Neural crest cell (in vitro differentiated cells): ENCODE data around the gene CDK19. TPM values are rescaled to one million over a fixed set of nuclear protein-coding genes. Genes with fewer than 3 reads are reported as not detected.
"Not testable (repeated sequence)": the region's sequence is repeated elsewhere in the genome, so short reads cannot be mapped to it uniquely, and the experiment has no call there.

ENCODE experiments used
- DNase-seq: peaks from one replicate; pipeline ENCODE4 v3.0.0; 2021; ENCODE audit warnings: low read depth, mixed read lengths, low spot score
- H3K27ac Mint-ChIP-seq: one replicate; pipeline ENCODE4 v1.8.0; 2021; ENCODE audit warnings: mild to moderate bottlenecking, mixed read lengths; ENCODE audit not compliant: unreplicated experiment
- H3K27me3 Mint-ChIP-seq: 2 replicates; pipeline ENCODE4 v1.8.0; 2021; ENCODE audit warnings: low read depth, mild to moderate bottlenecking, mixed read lengths
- H3K36me3 Mint-ChIP-seq: 2 replicates; pipeline ENCODE4 v1.8.0; 2021; ENCODE audit warnings: low read depth, mild to moderate bottlenecking, mixed read lengths
- H3K4me1 Mint-ChIP-seq: 2 replicates; pipeline ENCODE4 v1.8.0; 2021; ENCODE audit warnings: mixed read lengths
- H3K4me3 Mint-ChIP-seq: one replicate; pipeline ENCODE4 v1.8.0; 2021; ENCODE audit warnings: mild to moderate bottlenecking, mixed read lengths
- H3K9me3 Mint-ChIP-seq: 2 replicates; pipeline ENCODE4 v1.8.0; 2021; ENCODE audit warnings: mixed read lengths
- total RNA-seq: library from RNA; stranded (reverse); gene quantifications from 2 replicates; pipeline ENCODE4 v1.2.1, GENCODE V29; 2021
- TF ChIP-seq, protein P1 (sequence below): fragments of 200-600 bp; sonication (generic); conservative IDR thresholded peaks from 2 replicates; pipeline ENCODE4 v1.5.0; 2021; ENCODE audit warnings: antibody characterized with exemption, mild to moderate bottlenecking

The CDK19 gene
- total RNA-seq, 1 donor from 2014 or later, result 24.4 TPM

DNA sequence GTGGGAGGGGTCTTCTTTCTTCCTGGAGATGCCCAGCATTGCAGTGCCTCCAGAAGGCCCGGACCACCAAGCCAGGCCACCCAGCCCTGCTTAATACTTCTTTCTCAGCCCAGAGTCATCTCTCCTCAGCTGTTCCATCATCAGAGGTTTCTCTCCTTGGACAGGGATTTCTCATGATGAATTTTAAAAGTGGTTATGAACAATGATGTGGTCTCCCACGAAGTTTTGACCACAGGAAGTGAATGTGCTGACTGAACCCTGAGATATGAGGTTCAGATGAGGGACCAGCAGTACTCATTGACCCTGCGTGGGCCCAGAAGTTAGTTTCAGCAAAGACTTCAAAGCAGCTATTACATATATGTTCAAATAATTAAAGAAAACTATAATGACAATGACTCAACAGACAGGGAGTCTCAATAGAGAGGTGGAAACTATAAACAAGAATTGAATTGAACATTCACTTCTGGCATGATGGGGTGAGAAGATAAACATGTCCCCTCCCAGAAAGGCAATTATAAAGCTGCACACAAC is 224.4 kb downstream of the CDK19 start:
- Mint-ChIP-seq H3K4me1 (peaks cover 9% of the 10 kb centered on the region), H3K27me3 (no peaks in the 10 kb centered on the region), H3K27ac (no peak overlapping the region), H3K36me3 (no peaks in the 10 kb centered on the region), H3K4me3 (no peak overlapping the region), H3K9me3 (peaks cover 2% of the 10 kb centered on the region)
- DNase-seq, result no peak
- TF ChIP-seq, protein P1, sequence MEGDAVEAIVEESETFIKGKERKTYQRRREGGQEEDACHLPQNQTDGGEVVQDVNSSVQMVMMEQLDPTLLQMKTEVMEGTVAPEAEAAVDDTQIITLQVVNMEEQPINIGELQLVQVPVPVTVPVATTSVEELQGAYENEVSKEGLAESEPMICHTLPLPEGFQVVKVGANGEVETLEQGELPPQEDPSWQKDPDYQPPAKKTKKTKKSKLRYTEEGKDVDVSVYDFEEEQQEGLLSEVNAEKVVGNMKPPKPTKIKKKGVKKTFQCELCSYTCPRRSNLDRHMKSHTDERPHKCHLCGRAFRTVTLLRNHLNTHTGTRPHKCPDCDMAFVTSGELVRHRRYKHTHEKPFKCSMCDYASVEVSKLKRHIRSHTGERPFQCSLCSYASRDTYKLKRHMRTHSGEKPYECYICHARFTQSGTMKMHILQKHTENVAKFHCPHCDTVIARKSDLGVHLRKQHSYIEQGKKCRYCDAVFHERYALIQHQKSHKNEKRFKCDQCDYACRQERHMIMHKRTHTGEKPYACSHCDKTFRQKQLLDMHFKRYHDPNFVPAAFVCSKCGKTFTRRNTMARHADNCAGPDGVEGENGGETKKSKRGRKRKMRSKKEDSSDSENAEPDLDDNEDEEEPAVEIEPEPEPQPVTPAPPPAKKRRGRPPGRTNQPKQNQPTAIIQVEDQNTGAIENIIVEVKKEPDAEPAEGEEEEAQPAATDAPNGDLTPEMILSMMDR, result no peak

DNA sequence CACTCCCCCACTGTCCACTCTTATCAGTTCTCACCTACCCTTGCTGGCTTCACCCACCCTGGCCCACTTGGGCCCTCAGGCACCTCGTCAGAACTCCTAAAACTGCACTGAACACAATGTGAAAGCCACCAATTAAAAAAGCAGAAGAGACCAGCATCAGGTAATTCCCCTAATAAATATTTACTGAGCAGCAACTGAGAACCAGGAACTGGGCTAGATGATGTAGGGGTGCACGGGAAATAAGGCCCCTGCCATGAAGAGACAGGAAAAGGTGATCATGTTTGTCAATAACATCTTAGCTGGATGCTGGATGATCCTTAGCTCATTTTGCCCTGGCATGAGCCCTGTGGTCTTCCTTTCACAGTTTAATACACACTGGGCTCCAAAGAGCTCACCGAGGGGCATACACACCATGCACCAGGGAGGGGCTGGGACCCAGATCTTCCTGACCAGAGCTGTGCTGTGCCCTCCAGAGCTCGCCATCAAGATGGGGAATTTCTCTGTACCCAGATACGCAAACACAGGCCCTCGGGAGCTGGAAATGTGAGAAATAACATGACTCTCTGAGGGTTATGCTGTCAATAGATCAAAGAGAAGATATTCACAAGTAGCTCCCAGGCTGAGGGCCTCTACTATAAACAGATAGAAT is 225.3 kb downstream of the CDK19 start:
- Mint-ChIP-seq H3K4me1 (peaks cover 9% of the 10 kb centered on the region), H3K27ac (no peak overlapping the region), H3K4me3 (no peak overlapping the region), H3K36me3 (no peaks in the 10 kb centered on the region), H3K9me3 (peaks cover 2% of the 10 kb centered on the region), H3K27me3 (no peaks in the 10 kb centered on the region)
- no peak for DNase-seq
- TF ChIP-seq, protein P1, result no peak

DNA sequence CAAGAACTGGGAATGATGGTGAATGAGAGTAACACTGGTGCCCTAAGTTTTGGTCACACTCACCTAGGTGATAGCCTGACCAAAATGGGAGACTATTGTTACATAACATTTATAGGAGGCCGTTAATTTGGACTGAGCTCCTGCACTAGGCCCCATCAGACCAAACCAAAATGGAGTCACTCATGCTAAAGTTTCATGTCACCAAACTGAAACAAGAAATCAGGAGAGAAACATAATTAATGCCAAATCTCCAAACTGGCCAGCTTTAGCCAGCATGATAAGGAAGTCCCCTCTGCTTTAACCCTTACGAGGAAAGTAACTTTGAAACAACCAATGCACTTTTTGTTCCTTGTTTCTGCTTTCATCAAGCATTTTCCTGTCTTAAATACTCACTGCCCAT is 227.9 kb downstream of the CDK19 start:
- Mint-ChIP-seq H3K27ac (no peak overlapping the region), H3K4me3 (no peak overlapping the region), H3K9me3 (no peaks in the 10 kb centered on the region), H3K27me3 (no peaks in the 10 kb centered on the region), H3K36me3 (no peaks in the 10 kb centered on the region), H3K4me1 (peaks cover 4% of the 10 kb centered on the region)
- DNase-seq, result no peak
- TF ChIP-seq, protein P1, result no peak

DNA sequence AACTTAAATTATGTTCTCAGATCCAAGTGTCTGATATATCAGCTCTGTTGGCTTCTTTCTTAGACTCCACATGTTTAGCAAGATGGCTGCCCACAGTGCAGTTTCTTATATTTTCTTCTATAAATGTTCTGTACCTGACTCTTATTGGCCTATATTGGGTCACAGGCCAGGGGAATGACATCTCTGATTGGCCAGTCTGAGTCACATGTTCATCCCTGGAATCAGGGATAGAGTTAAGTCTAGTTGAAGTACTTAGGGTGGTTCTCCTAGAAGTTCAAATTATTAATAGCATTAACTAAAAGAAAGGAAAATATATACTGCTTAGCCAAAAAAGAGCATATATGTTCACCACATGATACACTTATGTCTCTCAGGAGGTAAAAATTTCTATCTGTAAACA is 233.6 kb downstream of the CDK19 start:
- Mint-ChIP-seq H3K27me3 (no peaks in the 10 kb centered on the region), H3K4me3 (no peak overlapping the region), H3K4me1 (no peaks in the 10 kb centered on the region), H3K9me3 (peaks cover 12% of the 10 kb centered on the region), H3K36me3 (peaks cover 8% of the 10 kb centered on the region), H3K27ac (no peak overlapping the region)
- TF ChIP-seq, protein P1, result no peak
- DNase-seq, result no peak

DNA sequence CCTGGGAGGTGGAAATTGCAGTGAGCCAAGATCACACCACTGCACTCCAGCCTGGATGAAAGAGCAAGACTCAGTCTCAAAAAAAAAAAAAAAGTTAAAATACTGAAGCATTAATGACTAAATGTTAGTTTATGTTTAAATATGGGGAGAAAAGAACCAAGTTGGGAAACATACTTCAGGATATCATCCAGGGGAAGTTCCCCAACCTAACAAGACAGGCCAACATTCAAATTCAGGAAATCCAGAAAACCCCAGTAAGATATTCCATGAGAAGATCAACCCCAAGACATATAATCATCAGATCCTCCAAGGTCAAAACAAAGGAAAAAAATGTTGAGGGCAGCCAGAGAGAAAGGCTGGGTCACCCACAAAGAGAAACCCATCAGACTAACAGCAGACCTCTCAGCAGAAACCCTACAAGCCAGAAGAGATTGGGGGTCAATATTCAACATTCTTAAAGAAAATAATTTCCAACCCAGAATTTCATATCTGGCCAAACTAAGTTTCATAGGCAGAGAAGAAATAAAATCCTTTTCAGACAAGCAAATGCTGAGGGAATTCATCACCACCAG is 237.6 kb downstream of the CDK19 start:
- H3K27me3 Mint-ChIP-seq, H3K27ac Mint-ChIP-seq, H3K4me1 Mint-ChIP-seq, DNase-seq, H3K4me3 Mint-ChIP-seq, H3K36me3 Mint-ChIP-seq: not testable (repeated sequence)
- peaks cover 14% of the 10 kb centered on the region for H3K9me3 Mint-ChIP-seq

DNA sequence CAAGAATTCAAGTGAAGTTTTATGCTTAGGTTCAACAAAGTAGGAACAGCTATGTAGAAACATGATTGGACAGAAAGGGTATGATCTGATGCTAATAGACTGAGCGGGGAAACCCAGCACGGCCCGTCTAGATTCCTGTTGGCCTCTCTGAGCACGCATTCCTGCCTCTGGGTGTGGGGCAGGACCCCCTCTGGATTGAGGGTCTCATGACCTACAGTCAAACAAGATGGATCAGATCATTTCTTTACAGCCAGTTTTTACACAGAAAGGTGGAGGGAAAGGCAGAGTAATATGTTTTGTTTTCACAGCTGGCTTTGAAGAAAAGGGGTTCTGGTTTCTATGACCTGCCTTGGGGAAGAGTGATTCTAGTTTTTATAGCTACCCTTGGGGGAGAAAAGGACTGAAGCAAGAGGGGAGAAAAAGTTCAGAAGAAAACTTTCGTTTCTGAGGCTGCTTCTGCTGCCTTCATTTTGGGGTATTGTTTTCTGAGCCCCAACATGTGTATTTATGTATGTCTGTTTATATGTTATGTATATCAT is 239.3 kb downstream of the CDK19 start:
- H3K4me3 Mint-ChIP-seq, result no peak overlapping the region
- TF ChIP-seq, protein P1, result no peak

More for the DNA sequence above, 239.3 kb downstream of the CDK19 start:
- Mint-ChIP-seq H3K9me3 (peaks cover 14% of the 10 kb centered on the region), H3K36me3 (peaks cover 8% of the 10 kb centered on the region), H3K27me3 (no peaks in the 10 kb centered on the region), H3K4me1 (no peaks in the 10 kb centered on the region), H3K27ac (peak overlapping the region; percentile 70)
- no peak for DNase-seq
